IPS-18a (cell line): Measurements from ENCODE around the gene MVB12A.

Experiments
- H3K27ac ChIP-seq: one replicate; pipeline ENCODE4 v1.5.1; 2013; ENCODE audit warnings: low read length
- H3K27me3 ChIP-seq: one replicate; pipeline ENCODE4 v1.6.1; 2013; ENCODE audit warnings: mild to moderate bottlenecking, low read length; ENCODE audit not compliant: control insufficient read depth, insufficient read depth
- H3K36me3 ChIP-seq: one replicate; pipeline ENCODE4 v1.6.1; 2013; ENCODE audit warnings: low read depth, low read length; ENCODE audit not compliant: control insufficient read depth
- H3K4me1 ChIP-seq: one replicate; pipeline ENCODE4 v1.6.1; 2013; ENCODE audit warnings: low read depth, low read length; ENCODE audit not compliant: control insufficient read depth
- H3K4me3 ChIP-seq: one replicate; pipeline ENCODE4 v1.5.1; 2013; ENCODE audit warnings: low read length
- H3K9ac ChIP-seq: one replicate; pipeline ENCODE4 v1.6.1; 2013; ENCODE audit warnings: mild to moderate bottlenecking, low read length, moderate library complexity
- H3K9me3 ChIP-seq: one replicate; pipeline ENCODE4 v1.6.1; 2013; ENCODE audit warnings: low read depth, low read length; ENCODE audit not compliant: control insufficient read depth

Gene MVB12A

DNA sequence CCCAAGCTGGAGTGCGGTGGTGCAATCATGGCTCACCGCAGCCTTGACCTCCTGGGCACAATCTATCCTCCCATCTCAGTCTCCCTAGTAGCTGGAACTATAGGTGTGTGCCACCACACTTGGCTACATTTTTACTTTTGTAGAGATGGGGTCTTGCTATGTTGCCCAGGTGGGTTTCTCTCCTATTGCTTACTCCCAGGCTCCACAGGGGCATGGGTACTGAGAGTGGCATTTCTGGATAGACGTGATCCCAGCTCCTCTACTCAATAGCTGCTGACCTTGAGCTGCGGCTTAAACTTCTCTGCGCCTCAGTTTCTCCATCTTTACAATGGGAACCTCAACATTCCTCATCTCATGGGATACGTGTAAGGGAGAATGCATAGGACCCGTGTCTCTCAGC is 11.6 kb downstream of the MVB12A start:
- H3K9me3 ChIP-seq = no peaks in the 10 kb centered on the region
- no peaks in the 10 kb centered on the region for H3K27me3 ChIP-seq
- no peak overlapping the region for H3K4me3 ChIP-seq
- H3K4me1 ChIP-seq = no peaks in the 10 kb centered on the region
- H3K9ac ChIP-seq = no peak overlapping the region
- no peaks in the 10 kb centered on the region for H3K36me3 ChIP-seq
- no peak overlapping the region for H3K27ac ChIP-seq

DNA sequence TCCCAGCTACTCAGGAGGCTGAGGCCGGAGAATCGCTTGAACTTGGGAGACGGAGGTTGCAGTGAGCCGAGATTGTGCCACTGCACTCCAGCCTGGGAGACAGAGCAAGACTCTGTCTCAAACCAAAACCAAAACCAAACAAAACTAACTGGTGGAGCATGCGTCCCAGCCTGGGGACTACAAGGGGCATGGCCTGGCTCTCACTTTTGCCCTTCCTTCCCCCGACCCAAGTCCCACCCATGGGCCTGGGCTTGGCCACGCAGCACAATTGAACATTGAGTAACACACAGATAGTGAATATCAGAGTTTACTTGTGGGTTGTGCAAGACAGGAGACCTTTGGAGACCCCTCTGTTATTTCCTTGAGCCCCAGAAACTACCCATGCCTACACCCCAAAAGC is 15.4 kb downstream of the MVB12A start:
- no peaks in the 10 kb centered on the region for H3K4me1 ChIP-seq
- H3K9me3 ChIP-seq = no peaks in the 10 kb centered on the region
- H3K36me3 ChIP-seq = no peaks in the 10 kb centered on the region
- H3K9ac ChIP-seq = no peak overlapping the region
- H3K27me3 ChIP-seq = no peaks in the 10 kb centered on the region
- no peak overlapping the region for H3K4me3 ChIP-seq
- no peak overlapping the region for H3K27ac ChIP-seq

DNA sequence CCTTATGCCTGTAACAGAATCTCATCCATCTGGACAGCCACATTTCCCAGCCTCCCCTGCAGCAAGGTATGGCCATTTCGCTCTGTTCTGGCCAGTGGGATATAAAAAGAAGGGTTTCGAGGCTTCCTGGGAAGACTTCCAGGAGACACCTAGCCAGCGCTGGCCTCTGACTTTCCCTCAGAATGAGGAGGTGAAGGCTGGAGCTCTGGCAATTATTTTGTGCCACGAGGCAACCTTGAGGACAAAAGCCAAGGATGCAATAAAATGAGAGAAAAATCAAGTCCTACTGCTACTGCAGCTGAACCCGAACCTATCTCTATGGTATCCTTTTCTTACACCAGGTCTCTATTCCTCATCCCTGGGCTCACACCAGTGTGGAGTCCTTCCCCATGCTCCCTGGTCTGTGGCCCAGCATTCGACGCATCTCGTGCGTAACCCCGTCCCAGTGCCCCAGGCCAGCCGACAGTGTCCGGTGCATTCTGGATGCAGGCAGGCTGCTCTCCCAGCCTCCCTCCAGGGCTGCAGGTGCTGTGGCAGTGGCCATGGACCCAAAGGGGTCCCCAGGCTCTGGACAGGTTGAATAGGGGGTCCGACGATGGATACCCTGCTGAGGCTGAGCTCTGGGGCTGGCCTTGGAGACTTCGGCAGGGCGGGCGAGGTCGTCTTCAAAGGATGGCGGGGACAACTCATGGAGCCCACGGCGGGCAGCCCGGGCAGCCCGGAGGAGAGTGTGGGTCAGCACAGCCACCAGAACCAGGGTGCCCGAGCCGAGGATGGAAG is 16.4 kb downstream of the MVB12A start:
- H3K9ac ChIP-seq = no peak overlapping the region

DNA sequence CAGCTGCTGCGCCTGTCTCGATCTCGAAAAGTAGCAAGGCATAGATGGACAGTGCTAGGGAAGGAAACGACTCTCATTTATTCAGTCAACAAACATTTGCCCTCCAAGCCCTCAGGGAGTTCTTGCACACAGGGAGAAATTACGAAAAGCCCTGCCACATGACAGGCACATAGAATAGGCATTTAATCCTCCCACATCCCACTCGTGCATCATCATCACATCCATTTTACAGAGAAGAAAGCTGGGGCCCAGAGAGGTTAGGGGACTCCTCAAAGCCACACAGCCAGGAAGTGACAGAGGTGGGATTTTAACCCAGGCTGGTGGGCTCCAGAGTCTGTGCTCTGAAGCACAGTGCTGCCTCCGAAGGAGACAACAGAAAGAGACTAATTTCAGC is 17.0 kb downstream of the MVB12A start:
- no peak overlapping the region for H3K27ac ChIP-seq
- no peaks in the 10 kb centered on the region for H3K27me3 ChIP-seq
- H3K9me3 ChIP-seq = no peaks in the 10 kb centered on the region
- no peaks in the 10 kb centered on the region for H3K4me1 ChIP-seq
- no peak overlapping the region for H3K4me3 ChIP-seq
- no peak overlapping the region for H3K9ac ChIP-seq
- H3K36me3 ChIP-seq = no peaks in the 10 kb centered on the region

More for the DNA sequence above, 16.4 kb downstream of the MVB12A start:
- Histone ChIP-seq H3K27ac (no peak overlapping the region), H3K9me3 (no peaks in the 10 kb centered on the region), H3K36me3 (no peaks in the 10 kb centered on the region), H3K4me3 (no peak overlapping the region), H3K27me3 (no peaks in the 10 kb centered on the region), H3K4me1 (no peaks in the 10 kb centered on the region)

DNA sequence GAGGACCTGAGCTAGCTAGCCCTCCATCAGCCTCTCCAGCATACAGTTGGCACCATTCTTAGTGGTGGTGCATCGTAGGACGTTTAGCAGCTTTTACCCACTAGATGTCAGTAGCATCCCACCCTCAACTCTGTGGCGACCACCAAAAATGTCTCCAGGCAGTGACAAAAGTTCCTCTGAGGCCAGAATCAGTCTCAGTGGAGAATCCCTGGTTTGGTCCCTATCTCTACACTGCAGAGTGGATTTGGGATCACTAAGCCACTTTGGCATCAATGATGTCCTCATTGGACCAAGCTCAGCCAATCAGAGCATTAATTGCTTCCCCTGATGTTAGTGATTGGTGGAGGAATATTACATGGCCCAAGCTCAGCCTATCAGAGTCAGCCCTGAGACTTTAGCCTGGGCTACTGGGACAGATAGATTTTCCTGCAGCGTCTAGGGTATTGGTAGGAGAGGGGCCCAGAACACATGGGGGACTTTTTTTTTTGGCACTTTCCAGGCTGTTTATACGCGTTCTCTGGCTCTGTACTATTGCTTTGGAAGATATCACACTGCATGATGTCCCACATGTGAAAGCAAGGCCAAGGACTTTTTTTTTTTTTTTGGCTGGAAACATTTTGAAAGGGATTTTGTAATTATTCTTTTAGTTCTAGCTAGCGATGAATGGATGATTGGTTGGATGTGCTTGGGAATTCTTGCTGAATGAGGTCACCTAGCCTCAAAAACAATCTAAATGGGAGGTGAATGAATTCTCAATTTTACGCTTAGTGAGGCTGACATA is 21.6 kb downstream of the MVB12A start:
- H3K27ac ChIP-seq = no peak overlapping the region
- peaks cover 10% of the 10 kb centered on the region for H3K27me3 ChIP-seq
- H3K4me1 ChIP-seq = no peaks in the 10 kb centered on the region

DNA sequence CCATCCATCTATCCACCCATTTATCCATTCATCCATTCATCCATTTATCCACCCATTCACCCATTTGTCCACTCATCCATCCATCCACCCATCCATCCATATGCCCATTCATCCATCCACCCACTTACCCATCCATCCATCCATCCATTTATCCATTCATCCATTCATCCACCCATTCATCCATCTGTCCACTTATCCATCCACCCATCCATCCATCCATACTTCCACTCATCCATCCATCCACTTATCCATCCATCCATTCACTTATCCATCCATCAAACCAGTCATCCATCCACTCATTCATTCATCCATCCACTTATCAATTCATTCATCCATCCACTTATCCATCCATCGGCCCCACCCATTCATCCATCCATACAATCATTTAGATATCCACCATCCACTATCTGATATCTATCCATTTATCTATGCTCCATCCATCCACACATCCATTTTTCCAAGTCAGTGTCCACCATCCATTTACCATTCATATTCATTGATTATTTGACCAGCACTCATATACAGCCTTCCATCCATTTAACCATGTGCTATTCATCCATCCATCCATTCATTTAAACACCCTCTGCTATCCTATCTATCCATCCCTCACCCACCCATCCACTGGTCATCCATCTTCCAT is 25.8 kb downstream of the MVB12A start:
- H3K4me3 ChIP-seq = no peak overlapping the region
- no peak overlapping the region for H3K9ac ChIP-seq
- H3K27ac ChIP-seq = no peak overlapping the region
- peaks cover 23% of the 10 kb centered on the region for H3K27me3 ChIP-seq
- H3K9me3 ChIP-seq = no peaks in the 10 kb centered on the region
- H3K4me1 ChIP-seq = no peaks in the 10 kb centered on the region
- H3K36me3 ChIP-seq = no peaks in the 10 kb centered on the region

More for the DNA sequence above, 21.6 kb downstream of the MVB12A start:
- Histone ChIP-seq H3K9ac (no peak overlapping the region), H3K36me3 (no peaks in the 10 kb centered on the region), H3K9me3 (no peaks in the 10 kb centered on the region), H3K4me3 (no peak overlapping the region)

DNA sequence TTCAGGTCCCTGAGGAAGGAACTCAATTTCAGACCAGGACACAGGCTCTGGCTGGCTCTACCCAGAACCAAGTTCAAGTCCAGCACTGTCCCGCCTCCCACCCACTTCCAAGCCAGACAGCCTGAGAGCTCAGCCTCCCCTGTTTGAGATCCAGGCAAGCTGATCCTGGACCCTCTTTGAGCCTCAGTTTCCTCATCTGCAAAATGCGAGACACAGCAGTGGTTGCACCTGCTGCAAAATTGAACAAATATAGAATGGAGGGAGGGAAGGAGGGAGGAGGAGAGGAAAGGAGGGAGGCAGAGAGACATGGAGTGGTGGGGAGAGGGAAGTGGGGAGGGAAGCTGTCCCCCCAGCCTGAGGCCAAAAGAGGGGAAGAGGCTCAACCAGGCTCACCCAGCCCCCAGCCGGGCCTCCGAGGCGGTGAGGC is 27.9 kb downstream of the MVB12A start:
- no peaks in the 10 kb centered on the region for H3K9me3 ChIP-seq
- H3K4me1 ChIP-seq = no peaks in the 10 kb centered on the region
- peak overlapping the region; percentile 44 for H3K4me3 ChIP-seq
- no peak overlapping the region for H3K9ac ChIP-seq
- peaks cover 23% of the 10 kb centered on the region for H3K27me3 ChIP-seq
- no peak overlapping the region for H3K27ac ChIP-seq
- H3K36me3 ChIP-seq = no peaks in the 10 kb centered on the region

DNA sequence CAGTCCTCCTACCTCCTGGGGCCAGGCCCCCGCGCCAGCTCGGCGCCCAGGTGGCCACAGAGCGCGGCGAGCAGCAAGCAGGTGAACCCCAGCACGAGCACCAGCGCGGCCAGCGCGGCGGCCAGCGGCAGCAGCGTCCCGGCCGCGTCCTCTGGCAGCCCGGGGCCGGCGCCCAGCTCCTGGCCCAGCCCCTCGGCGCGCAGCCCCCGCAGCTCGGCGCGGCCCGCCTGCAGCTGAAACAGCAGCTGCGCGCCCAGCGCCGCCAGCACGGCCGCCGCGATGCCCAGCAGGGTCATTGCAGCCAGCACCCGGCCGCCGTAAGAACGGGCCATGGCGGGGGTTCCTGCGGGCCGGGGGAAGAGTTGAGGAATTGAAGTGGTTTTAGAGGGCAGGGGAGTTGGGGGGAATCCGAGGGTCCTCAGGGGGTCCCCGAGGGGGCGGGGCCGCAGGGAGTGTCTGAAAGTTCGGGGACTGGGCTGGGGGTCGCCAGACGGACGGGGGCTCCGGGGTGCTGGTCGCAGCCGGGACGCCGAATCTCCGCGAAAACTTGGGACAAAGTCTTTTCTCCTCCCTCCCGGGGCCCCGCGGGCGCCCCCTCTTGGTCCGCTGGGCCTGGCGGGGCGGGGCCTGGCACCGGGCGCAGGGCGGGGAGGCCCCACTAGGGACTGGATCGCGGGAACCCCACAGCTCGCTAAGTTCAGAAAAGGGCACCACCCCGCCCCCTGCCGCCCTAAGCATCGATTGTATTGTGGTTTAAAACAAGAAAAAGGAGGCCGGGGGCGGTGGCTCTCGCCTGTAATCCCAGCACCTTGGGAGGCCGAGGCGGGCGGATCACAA is 28.5 kb downstream of the MVB12A start, which contains the start of gene TMEM221:
TMEM221 (minus strand) TSS at position 538 of the 837 bp plus-strand sequence; CDS start at position 332, 206 bp downstream.
- Histone ChIP-seq H3K4me1 (no peaks in the 10 kb centered on the region), H3K27ac (no peak within 1 kb of the TSS), H3K4me3 (peak within 1 kb of the TSS; percentile 44), H3K9me3 (no peaks in the 10 kb centered on the region), H3K27me3 (peaks cover 23% of the 10 kb centered on the region), H3K9ac (no peak within 1 kb of the TSS), H3K36me3 (no peaks in the 10 kb centered on the region)

DNA sequence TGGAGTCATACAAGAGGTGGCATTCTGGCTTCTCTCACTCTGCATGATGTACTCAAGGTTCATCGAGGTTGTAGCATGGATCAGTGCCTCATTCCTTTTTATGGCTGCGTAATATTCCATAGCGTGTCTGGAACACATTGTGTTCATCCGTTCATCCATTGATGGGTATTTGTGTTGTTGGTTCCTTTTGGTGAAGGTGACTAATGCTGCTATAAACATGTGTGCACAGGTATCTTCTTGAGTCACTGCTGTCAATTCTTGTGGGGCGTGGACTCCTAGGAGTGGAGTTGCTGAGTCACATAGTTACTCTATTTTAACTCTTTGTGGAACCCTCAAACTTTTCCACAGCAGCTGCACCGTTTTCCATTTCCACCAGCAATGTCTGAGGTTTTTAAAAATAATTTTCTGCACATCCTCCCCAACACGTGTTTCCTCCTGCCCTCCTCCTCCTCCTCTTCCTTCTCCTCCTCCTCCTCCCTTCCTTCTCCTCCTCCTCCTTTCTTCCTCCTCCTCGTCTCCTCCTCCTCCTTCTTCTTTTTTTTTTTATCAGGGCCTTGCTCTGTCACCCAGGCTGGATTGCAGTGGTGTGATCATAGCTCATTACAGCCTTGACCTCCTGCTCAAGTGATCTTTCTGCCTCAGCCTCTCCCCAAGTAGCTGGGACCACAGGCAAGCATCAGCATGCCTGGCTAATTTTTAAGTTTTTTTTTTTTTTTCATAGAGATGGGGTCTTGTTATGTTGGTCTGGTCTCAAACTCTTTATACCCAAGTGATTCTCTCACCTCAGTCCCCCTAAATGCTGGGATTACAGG is 30.6 kb downstream of the MVB12A start:
- Histone ChIP-seq H3K27me3 (peaks cover 41% of the 10 kb centered on the region), H3K9me3 (no peaks in the 10 kb centered on the region), H3K4me3 (no peak overlapping the region), H3K9ac (no peak overlapping the region), H3K36me3 (no peaks in the 10 kb centered on the region), H3K27ac (no peak overlapping the region), H3K4me1 (peaks cover 4% of the 10 kb centered on the region)

DNA sequence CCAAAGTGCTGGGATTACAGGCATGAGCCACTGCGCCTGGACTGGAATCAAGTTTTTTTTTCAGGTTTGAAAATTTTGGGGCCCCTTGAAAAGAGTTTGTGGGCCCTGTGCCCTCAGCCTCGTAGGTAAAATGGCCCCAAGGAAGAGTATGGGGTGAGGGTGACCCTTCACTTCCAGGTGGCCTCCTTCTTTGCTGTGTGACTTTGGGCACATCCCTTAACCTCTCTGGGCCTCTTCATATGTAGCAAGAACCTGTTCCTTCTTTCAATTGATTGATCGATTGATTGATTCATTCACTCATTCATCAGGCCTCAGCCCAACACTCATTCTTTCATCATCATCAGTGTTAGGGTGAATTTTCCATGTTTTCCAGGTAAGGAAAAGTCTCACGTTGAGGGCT is 32.0 kb downstream of the MVB12A start:
- H3K36me3 ChIP-seq = no peaks in the 10 kb centered on the region
- H3K9ac ChIP-seq = no peak overlapping the region
- H3K9me3 ChIP-seq = no peaks in the 10 kb centered on the region
- H3K4me1 ChIP-seq = peaks cover 4% of the 10 kb centered on the region
- no peak overlapping the region for H3K27ac ChIP-seq
- H3K4me3 ChIP-seq = no peak overlapping the region
- peaks cover 43% of the 10 kb centered on the region for H3K27me3 ChIP-seq
